Liver (tissue), 9 donors: Measurements from ENCODE around the gene CD52. TPM values are rescaled to one million over a fixed set of nuclear protein-coding genes. Genes with fewer than 3 reads are reported as not detected.

ENCODE experiments used
- DNase-seq: peaks from one replicate; pipeline ENCODE4 v3.0.0-alpha.2; 2017; ENCODE audit warnings: low spot score
- H3K27ac ChIP-seq, 2 donors: one replicate each; pipeline ENCODE4 v1.7.0; 2013; ENCODE audit warnings: inconsistent platforms in 2 of 2, low read length in 2 of 2, control low read depth in 1 of 2, low read depth in 1 of 2, mild to moderate bottlenecking in 1 of 2
- H3K27me3 ChIP-seq, 4 donors: one replicate each; pipeline versions ENCODE4 v1.6.1 to v1.7.0; 2013; ENCODE audit warnings: low read length in 3 of 4, inconsistent platforms in 1 of 4, mild to moderate bottlenecking in 1 of 4, moderate library complexity in 1 of 4; ENCODE audit not compliant: control insufficient read depth in 4 of 4, insufficient read depth in 4 of 4
- H3K36me3 ChIP-seq, 4 donors: one replicate each; pipeline versions ENCODE4 v1.6.1 to v1.7.0; 2013; ENCODE audit warnings: low read length in 3 of 4, mild to moderate bottlenecking in 3 of 4, low read depth in 1 of 4, moderate library complexity in 1 of 4; ENCODE audit not compliant: control insufficient read depth in 4 of 4, insufficient read depth in 3 of 4
- H3K4me1 ChIP-seq, 4 donors: one replicate each; pipeline versions ENCODE4 v1.6.1 to v1.7.0; 2013; ENCODE audit warnings: low read length in 3 of 4, mild to moderate bottlenecking in 3 of 4, moderate library complexity in 1 of 4; ENCODE audit not compliant: control insufficient read depth in 4 of 4, insufficient read depth in 4 of 4
- H3K4me3 ChIP-seq, 3 donors: one replicate each; pipeline versions ENCODE4 v1.6.1 to v1.7.0; 2013; ENCODE audit warnings: low read length in 3 of 3, control low read depth in 1 of 3, low read depth in 1 of 3, mild to moderate bottlenecking in 1 of 3
- H3K9ac ChIP-seq, 2 donors: one replicate each; pipeline ENCODE4 v1.7.0; 2013; ENCODE audit warnings: low read length in 2 of 2, mild to moderate bottlenecking in 2 of 2, moderate library complexity in 2 of 2, control low read depth in 1 of 2, low read depth in 1 of 2
- H3K9me3 ChIP-seq, 4 donors: one replicate each; pipeline versions ENCODE4 v1.6.1 to v1.7.0; 2013; ENCODE audit warnings: low read length in 3 of 4; ENCODE audit not compliant: control insufficient read depth in 4 of 4
- ATF3 ChIP-seq: IDR thresholded peaks from 2 replicates; pipeline ENCODE4 v1.6.1; 2016; ENCODE audit warnings: antibody characterized with exemption
- EGR1 ChIP-seq, 2 donors: IDR thresholded peaks; 2 replicates each; pipeline ENCODE4 v1.6.1; 2016 to 2018; ENCODE audit warnings: antibody characterized with exemption in 2 of 2, low read depth in 2 of 2
- FOXA1 ChIP-seq: IDR thresholded peaks from 2 replicates; pipeline ENCODE4 v1.6.1; 2016; ENCODE audit warnings: antibody characterized with exemption
- FOXA2 ChIP-seq: IDR thresholded peaks from 2 replicates; pipeline ENCODE4 v1.6.1; 2016; ENCODE audit warnings: antibody characterized with exemption
- GABPA ChIP-seq, 2 donors: IDR thresholded peaks in 1 of 2; conservative IDR thresholded peaks in 1 of 2; 2 replicates each; pipeline ENCODE4 v1.6.1; 2016; ENCODE audit warnings: antibody characterized with exemption in 2 of 2, mild to moderate bottlenecking in 1 of 2, moderate library complexity in 1 of 2
- HNF4A ChIP-seq, 2 donors: conservative IDR thresholded peaks; 2 replicates each; pipeline ENCODE4 v1.6.1; 2016; ENCODE audit warnings: antibody characterized with exemption in 2 of 2, mild to moderate bottlenecking in 2 of 2
- HNF4G ChIP-seq: IDR thresholded peaks from 2 replicates; pipeline ENCODE4 v1.6.1; 2016; ENCODE audit warnings: antibody characterized with exemption
- JUND ChIP-seq, 2 donors: IDR thresholded peaks; 2 replicates each; pipeline ENCODE4 v1.6.1; 2016; ENCODE audit warnings: antibody characterized with exemption in 2 of 2
- NR2F2 ChIP-seq: IDR thresholded peaks from 2 replicates; pipeline ENCODE4 v1.6.1; 2016; ENCODE audit warnings: antibody characterized with exemption
- RAD21 ChIP-seq, 2 donors: IDR thresholded peaks; 2 replicates each; pipeline ENCODE4 v1.6.1; 2016; ENCODE audit warnings: antibody characterized with exemption in 2 of 2, mild to moderate bottlenecking in 2 of 2
- REST ChIP-seq: IDR thresholded peaks from 2 replicates; pipeline ENCODE4 v1.6.1; 2016; ENCODE audit warnings: antibody characterized with exemption, mild to moderate bottlenecking
- RXRA ChIP-seq, 2 donors: IDR thresholded peaks; 2 replicates each; pipeline ENCODE4 v1.6.1; 2017 to 2018; ENCODE audit warnings: antibody characterized with exemption in 2 of 2, mild to moderate bottlenecking in 1 of 2
- SP1 ChIP-seq: IDR thresholded peaks from 2 replicates; pipeline ENCODE4 v1.6.1; 2018; ENCODE audit warnings: antibody characterized with exemption, mild to moderate bottlenecking
- TAF1 ChIP-seq: conservative IDR thresholded peaks from 2 replicates; pipeline ENCODE4 v1.6.1; 2016; ENCODE audit warnings: antibody characterized with exemption, mild to moderate bottlenecking
- YY1 ChIP-seq: IDR thresholded peaks from 2 replicates; pipeline ENCODE4 v1.6.1; 2016; ENCODE audit warnings: antibody characterized with exemption, mild to moderate bottlenecking
- WGBS: extraction: QIAGEN DNeasy Blood & Tissue Kit; methylation state at CpG from one replicate; pipeline ENCODE4 v1.1.7; 2013; 5-methylcytosine and 5-hydroxymethylcytosine counted together
- polyA plus RNA-seq, 2 donors: library from polyadenylated mRNA; stranded (reverse) in 1 of 2; unstranded in 1 of 2; fragments of 200-250 nt in 1 of 2; fragments of >200 nt in 1 of 2; fragmentation: Nextera tagmentation in 1 of 2; extraction: Ambion mirVana in 1 of 2; gene quantifications; one replicate each; pipeline versions ENCODE4 v1.2.1 to v1.2.3, GENCODE V29; 2013 to 2015
- total RNA-seq, 2 donors: library from RNA; depleted of rRNA; stranded (reverse); fragments of >200 nt; gene quantifications; one replicate each; pipeline ENCODE4 v1.2.3, GENCODE V29; 2014
- TF ChIP-seq, protein P1 (sequence below): IDR thresholded peaks from 2 replicates; pipeline ENCODE4 v1.6.1; 2016; ENCODE audit warnings: antibody characterized with exemption
- TF ChIP-seq, protein P2 (sequence below): fragments of 150-350 bp; IDR thresholded peaks from 2 replicates; pipeline ENCODE4 v1.5.1; 2017; ENCODE audit warnings: improper control_type of control experiment, low read depth, low read length; ENCODE audit not compliant: missing input control
- TF ChIP-seq, protein P3 (sequence below): IDR thresholded peaks from 2 replicates; pipeline ENCODE4 v1.6.1; 2016; ENCODE audit warnings: antibody characterized with exemption
- donor health status: healthy.
- donor health status: healthy.
- donor health status: healthy.
- donor health status: healthy.
- donor health status: healthy.

The CD52 gene
- total and polyA plus RNA-seq, 4 donors: 1.7 to 16.4 (median 8.9) TPM

DNA sequence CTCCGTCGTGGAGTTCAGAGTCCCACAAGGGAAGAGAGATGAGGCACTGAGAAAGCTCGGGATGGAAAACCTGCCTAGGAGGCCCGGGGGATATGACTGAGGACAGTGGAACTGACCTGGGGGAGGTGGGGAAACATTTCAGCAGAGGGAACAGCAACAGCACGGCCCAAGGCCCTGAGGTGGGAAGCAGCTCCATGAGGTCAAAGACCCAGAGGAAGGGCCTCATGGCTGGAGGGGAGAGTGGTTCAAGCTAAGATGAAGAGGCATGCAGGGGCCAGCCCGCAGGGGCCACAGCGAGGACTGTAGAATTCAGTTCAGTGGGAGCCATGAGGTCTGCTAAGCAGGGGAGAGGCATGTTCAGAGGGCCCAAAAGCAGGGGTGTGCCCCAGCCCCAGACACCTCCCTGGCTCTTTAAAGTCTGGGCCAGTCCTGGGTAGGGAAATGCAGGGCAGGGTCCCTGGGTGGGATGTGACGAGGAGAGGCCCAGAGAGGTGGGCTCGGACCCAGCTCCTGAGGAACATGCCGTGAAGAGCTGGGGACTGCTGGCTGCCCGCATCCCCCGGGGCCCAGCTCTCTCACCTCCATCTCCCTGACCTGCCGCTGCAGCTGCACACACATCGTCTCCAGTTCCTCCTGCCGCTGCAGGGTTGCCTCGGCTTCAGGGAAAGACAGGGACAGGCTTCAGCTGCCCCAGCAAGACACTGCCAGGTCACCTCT is 21.3 kb upstream of the CD52 start:
- no peaks in the 10 kb centered on the region for H3K36me3 ChIP-seq
- H3K4me3 ChIP-seq: no peak overlapping the region
- DNase-seq: no peak
- TF ChIP-seq JUND (IDR thresholded peaks at IDR 0.05): no peak
- no peak for TF ChIP-seq ATF3
- TF ChIP-seq GABPA (IDR thresholded peaks at IDR 0.05 in 1 of 2, conservative IDR thresholded peaks at IDR 0.05 in 1 of 2): no peak
- no peak for TF ChIP-seq REST
- TF ChIP-seq HNF4A (conservative IDR thresholded peaks at IDR 0.05): no peak
- TF ChIP-seq, protein P1, sequence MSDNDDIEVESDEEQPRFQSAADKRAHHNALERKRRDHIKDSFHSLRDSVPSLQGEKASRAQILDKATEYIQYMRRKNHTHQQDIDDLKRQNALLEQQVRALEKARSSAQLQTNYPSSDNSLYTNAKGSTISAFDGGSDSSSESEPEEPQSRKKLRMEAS: no peak
- no peak for TF ChIP-seq FOXA1
- TF ChIP-seq, protein P2, sequence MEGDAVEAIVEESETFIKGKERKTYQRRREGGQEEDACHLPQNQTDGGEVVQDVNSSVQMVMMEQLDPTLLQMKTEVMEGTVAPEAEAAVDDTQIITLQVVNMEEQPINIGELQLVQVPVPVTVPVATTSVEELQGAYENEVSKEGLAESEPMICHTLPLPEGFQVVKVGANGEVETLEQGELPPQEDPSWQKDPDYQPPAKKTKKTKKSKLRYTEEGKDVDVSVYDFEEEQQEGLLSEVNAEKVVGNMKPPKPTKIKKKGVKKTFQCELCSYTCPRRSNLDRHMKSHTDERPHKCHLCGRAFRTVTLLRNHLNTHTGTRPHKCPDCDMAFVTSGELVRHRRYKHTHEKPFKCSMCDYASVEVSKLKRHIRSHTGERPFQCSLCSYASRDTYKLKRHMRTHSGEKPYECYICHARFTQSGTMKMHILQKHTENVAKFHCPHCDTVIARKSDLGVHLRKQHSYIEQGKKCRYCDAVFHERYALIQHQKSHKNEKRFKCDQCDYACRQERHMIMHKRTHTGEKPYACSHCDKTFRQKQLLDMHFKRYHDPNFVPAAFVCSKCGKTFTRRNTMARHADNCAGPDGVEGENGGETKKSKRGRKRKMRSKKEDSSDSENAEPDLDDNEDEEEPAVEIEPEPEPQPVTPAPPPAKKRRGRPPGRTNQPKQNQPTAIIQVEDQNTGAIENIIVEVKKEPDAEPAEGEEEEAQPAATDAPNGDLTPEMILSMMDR: no peak
- TF ChIP-seq FOXA2: no peak
- TF ChIP-seq NR2F2: no peak
- no peak for TF ChIP-seq RAD21 (IDR thresholded peaks at IDR 0.05)
- no peak for TF ChIP-seq HNF4G
- TF ChIP-seq SP1: no peak
- TF ChIP-seq, protein P3, sequence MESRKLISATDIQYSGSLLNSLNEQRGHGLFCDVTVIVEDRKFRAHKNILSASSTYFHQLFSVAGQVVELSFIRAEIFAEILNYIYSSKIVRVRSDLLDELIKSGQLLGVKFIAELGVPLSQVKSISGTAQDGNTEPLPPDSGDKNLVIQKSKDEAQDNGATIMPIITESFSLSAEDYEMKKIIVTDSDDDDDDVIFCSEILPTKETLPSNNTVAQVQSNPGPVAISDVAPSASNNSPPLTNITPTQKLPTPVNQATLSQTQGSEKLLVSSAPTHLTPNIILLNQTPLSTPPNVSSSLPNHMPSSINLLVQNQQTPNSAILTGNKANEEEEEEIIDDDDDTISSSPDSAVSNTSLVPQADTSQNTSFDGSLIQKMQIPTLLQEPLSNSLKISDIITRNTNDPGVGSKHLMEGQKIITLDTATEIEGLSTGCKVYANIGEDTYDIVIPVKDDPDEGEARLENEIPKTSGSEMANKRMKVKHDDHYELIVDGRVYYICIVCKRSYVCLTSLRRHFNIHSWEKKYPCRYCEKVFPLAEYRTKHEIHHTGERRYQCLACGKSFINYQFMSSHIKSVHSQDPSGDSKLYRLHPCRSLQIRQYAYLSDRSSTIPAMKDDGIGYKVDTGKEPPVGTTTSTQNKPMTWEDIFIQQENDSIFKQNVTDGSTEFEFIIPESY: no peak
- TF ChIP-seq YY1: no peak
- no peak for TF ChIP-seq RXRA (IDR thresholded peaks at IDR 0.05)
- TF ChIP-seq TAF1: no peak
- no peak for TF ChIP-seq EGR1 (IDR thresholded peaks at IDR 0.05; ENCODE audit: low read depth in 2 of 2)
- H3K27me3 ChIP-seq: no peaks in the 10 kb centered on the region
- no peak overlapping the region for H3K27ac ChIP-seq
- WGBS: 94% methylated on average over 16 of the region's 16 CpGs
- no peaks in the 10 kb centered on the region for H3K9me3 ChIP-seq
- no peaks in the 10 kb centered on the region for H3K4me1 ChIP-seq
- no peak overlapping the region for H3K9ac ChIP-seq
